ENCODE data around the gene GSE1.

The GSE1 gene

DNA sequence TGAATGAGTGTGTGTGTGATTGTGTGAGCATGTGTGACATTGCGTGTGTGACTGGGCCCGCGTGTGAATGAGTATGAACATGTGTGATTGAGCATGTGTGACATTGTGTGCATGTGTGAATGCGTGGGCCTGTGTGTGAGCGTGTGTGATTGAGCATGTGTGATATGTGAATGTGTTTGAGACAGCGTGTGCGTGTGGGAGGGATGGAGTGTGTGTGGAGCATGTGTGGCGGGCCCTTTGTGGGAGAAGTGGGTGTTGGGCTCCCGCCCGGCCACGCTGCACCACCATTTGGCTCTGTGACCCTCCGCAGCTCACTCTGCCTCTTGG lies 22.7 kb upstream of the GSE1 start:
- ChIA-PET POLR2A (no interaction called here), CTCF (no interaction called here)
- Histone ChIP-seq H3K4me1 (ENCODE audit: control insufficient read depth, insufficient read depth, low read length) (no peaks in the 10 kb centered on the region), H3K9me3 (ENCODE audit: control insufficient read depth, insufficient read depth, low read depth, low read length) (no peaks in the 10 kb centered on the region), H3K4me3 (ENCODE audit: low read depth, low read length) (no peak overlapping the region), H3K27ac (ENCODE audit: extremely low read depth, low read depth, low read length) (no peak overlapping the region), H3K36me3 (ENCODE audit: control insufficient read depth in 2 of 2, insufficient read depth in 1 of 2, low read length in 2 of 2) (no peaks in the 10 kb centered on the region)
- TF ChIP-seq ZFHX2 (tag by site-specific recombination; conservative IDR thresholded peaks at IDR 0.05) (peak; percentile 69), ZNF785 (tag by site-specific recombination; IDR thresholded peaks at IDR 0.05) (no peak), EGR2 (tag by site-specific recombination; IDR thresholded peaks at IDR 0.05; ENCODE audit: low read depth) (peak; percentile 60; the same call in 1 of the 2 replicates), GFI1B (tag by site-specific recombination; IDR thresholded peaks at IDR 0.05) (no peak), KLF8 (tag by site-specific recombination; IDR thresholded peaks at IDR 0.05) (no peak), ZNF521 (tag by site-specific recombination; IDR thresholded peaks at IDR 0.05) (no peak), ZNF404 (tag by site-specific recombination; IDR thresholded peaks at IDR 0.05) (no peak), ZIC2 (tag by site-specific recombination; IDR thresholded peaks at IDR 0.05) (no peak)
- TF ChIP-seq, protein P1, sequence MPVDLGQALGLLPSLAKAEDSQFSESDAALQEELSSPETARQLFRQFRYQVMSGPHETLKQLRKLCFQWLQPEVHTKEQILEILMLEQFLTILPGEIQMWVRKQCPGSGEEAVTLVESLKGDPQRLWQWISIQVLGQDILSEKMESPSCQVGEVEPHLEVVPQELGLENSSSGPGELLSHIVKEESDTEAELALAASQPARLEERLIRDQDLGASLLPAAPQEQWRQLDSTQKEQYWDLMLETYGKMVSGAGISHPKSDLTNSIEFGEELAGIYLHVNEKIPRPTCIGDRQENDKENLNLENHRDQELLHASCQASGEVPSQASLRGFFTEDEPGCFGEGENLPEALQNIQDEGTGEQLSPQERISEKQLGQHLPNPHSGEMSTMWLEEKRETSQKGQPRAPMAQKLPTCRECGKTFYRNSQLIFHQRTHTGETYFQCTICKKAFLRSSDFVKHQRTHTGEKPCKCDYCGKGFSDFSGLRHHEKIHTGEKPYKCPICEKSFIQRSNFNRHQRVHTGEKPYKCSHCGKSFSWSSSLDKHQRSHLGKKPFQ (tag by site-specific recombination; IDR thresholded peaks at IDR 0.05) = peak; percentile 81; the same call in 1 of the 2 replicates
- TF ChIP-seq, protein P2, sequence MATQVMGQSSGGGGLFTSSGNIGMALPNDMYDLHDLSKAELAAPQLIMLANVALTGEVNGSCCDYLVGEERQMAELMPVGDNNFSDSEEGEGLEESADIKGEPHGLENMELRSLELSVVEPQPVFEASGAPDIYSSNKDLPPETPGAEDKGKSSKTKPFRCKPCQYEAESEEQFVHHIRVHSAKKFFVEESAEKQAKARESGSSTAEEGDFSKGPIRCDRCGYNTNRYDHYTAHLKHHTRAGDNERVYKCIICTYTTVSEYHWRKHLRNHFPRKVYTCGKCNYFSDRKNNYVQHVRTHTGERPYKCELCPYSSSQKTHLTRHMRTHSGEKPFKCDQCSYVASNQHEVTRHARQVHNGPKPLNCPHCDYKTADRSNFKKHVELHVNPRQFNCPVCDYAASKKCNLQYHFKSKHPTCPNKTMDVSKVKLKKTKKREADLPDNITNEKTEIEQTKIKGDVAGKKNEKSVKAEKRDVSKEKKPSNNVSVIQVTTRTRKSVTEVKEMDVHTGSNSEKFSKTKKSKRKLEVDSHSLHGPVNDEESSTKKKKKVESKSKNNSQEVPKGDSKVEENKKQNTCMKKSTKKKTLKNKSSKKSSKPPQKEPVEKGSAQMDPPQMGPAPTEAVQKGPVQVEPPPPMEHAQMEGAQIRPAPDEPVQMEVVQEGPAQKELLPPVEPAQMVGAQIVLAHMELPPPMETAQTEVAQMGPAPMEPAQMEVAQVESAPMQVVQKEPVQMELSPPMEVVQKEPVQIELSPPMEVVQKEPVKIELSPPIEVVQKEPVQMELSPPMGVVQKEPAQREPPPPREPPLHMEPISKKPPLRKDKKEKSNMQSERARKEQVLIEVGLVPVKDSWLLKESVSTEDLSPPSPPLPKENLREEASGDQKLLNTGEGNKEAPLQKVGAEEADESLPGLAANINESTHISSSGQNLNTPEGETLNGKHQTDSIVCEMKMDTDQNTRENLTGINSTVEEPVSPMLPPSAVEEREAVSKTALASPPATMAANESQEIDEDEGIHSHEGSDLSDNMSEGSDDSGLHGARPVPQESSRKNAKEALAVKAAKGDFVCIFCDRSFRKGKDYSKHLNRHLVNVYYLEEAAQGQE (tag by site-specific recombination; IDR thresholded peaks at IDR 0.05) = no peak
- TF ChIP-seq, protein P3, sequence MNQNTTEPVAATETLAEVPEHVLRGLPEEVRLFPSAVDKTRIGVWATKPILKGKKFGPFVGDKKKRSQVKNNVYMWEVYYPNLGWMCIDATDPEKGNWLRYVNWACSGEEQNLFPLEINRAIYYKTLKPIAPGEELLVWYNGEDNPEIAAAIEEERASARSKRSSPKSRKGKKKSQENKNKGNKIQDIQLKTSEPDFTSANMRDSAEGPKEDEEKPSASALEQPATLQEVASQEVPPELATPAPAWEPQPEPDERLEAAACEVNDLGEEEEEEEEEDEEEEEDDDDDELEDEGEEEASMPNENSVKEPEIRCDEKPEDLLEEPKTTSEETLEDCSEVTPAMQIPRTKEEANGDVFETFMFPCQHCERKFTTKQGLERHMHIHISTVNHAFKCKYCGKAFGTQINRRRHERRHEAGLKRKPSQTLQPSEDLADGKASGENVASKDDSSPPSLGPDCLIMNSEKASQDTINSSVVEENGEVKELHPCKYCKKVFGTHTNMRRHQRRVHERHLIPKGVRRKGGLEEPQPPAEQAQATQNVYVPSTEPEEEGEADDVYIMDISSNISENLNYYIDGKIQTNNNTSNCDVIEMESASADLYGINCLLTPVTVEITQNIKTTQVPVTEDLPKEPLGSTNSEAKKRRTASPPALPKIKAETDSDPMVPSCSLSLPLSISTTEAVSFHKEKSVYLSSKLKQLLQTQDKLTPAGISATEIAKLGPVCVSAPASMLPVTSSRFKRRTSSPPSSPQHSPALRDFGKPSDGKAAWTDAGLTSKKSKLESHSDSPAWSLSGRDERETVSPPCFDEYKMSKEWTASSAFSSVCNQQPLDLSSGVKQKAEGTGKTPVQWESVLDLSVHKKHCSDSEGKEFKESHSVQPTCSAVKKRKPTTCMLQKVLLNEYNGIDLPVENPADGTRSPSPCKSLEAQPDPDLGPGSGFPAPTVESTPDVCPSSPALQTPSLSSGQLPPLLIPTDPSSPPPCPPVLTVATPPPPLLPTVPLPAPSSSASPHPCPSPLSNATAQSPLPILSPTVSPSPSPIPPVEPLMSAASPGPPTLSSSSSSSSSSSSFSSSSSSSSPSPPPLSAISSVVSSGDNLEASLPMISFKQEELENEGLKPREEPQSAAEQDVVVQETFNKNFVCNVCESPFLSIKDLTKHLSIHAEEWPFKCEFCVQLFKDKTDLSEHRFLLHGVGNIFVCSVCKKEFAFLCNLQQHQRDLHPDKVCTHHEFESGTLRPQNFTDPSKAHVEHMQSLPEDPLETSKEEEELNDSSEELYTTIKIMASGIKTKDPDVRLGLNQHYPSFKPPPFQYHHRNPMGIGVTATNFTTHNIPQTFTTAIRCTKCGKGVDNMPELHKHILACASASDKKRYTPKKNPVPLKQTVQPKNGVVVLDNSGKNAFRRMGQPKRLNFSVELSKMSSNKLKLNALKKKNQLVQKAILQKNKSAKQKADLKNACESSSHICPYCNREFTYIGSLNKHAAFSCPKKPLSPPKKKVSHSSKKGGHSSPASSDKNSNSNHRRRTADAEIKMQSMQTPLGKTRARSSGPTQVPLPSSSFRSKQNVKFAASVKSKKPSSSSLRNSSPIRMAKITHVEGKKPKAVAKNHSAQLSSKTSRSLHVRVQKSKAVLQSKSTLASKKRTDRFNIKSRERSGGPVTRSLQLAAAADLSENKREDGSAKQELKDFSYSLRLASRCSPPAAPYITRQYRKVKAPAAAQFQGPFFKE (tag by site-specific recombination; IDR thresholded peaks at IDR 0.05; ENCODE audit: borderline replicate concordance) = 0 out of 2 replicates have a peak, but pooled peaks have one; percentile 6

DNA sequence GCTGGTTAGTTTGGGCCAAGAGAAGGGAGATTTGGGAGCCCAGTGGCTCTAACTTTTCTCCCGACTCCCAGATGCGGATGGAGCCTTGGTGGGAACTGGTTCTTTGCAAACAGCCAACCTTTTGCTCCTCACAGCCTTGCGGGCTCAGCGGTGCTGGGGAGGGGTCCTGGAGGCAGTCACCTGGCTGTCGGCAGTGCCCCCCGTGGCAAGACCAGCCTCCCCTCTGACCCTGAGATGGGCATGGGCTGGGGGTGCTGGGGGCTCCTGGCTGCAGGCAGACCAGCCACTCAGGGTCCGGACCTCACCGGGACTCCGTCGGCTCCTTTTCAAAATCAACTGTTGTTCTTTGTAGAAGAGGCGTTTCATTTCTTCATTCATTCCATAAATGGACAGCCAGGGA lies 21.7 kb upstream of the GSE1 start:
- Histone ChIP-seq H3K9me3 (ENCODE audit: control insufficient read depth, insufficient read depth, low read depth, low read length) (no peaks in the 10 kb centered on the region), H3K36me3 (ENCODE audit: control insufficient read depth in 2 of 2, insufficient read depth in 1 of 2, low read length in 2 of 2) (peaks cover 0 to 3% of the 10 kb centered on the region in 2 experiments; a peak in 1 of 3 replicates), H3K4me3 (ENCODE audit: low read depth, low read length) (no peak overlapping the region), H3K4me1 (ENCODE audit: control insufficient read depth, insufficient read depth, low read length) (no peaks in the 10 kb centered on the region), H3K27ac (ENCODE audit: extremely low read depth, low read depth, low read length) (no peak overlapping the region)
- ChIA-PET POLR2A (interaction anchor here (1.0 kb wide), 1 partner anchor 22 kb away, joined by 3 read pairs; the partner anchor contains the start of gene GSE1), CTCF (interaction anchor here (0.6 to 1.1 kb wide), 2 partner anchors 12 to 244 kb away, joined by 3 read pairs; no protein-coding TSS in a partner anchor)
- TF ChIP-seq, protein P4, sequence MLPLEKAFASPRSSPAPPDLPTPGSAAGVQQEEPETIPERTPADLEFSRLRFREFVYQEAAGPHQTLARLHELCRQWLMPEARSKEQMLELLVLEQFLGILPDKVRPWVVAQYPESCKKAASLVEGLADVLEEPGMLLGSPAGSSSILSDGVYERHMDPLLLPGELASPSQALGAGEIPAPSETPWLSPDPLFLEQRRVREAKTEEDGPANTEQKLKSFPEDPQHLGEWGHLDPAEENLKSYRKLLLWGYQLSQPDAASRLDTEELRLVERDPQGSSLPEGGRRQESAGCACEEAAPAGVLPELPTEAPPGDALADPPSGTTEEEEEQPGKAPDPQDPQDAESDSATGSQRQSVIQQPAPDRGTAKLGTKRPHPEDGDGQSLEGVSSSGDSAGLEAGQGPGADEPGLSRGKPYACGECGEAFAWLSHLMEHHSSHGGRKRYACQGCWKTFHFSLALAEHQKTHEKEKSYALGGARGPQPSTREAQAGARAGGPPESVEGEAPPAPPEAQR (tag by site-specific recombination; IDR thresholded peaks at IDR 0.05) = no peak
- TF ChIP-seq PRDM1 (tag by site-specific recombination; IDR thresholded peaks at IDR 0.05) (no peak), ZNF623 (tag by site-specific recombination; IDR thresholded peaks at IDR 0.05) (no peak), ZNF596 (tag by site-specific recombination; IDR thresholded peaks at IDR 0.05) (no peak), ZNF311 (tag by site-specific recombination; IDR thresholded peaks at IDR 0.05; ENCODE audit: borderline replicate concordance) (no peak), ZNF768 (tag by site-specific recombination; IDR thresholded peaks at IDR 0.05) (no peak), ZNF658 (tag by site-specific recombination; IDR thresholded peaks at IDR 0.05) (no peak), MYNN (tag by site-specific recombination; IDR thresholded peaks at IDR 0.05; ENCODE audit: borderline replicate concordance) (no peak)
- TF ChIP-seq, protein P5, sequence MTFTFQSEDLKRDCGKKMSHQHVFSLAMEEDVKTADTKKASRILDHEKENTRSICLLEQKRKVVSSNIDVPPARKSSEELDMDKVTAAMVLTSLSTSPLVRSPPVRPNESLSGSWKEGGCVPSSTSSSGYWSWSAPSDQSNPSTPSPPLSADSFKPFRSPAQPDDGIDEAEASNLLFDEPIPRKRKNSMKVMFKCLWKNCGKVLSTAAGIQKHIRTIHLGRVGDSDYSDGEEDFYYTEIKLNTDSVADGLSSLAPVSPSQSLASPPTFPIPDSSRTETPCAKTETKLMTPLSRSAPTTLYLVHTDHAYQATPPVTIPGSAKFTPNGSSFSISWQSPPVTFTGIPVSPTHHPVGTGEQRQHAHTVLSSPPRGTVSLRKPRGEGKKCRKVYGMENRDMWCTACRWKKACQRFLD (tag by site-specific recombination; IDR thresholded peaks at IDR 0.05) = no peak
- TF ChIP-seq, protein P6, sequence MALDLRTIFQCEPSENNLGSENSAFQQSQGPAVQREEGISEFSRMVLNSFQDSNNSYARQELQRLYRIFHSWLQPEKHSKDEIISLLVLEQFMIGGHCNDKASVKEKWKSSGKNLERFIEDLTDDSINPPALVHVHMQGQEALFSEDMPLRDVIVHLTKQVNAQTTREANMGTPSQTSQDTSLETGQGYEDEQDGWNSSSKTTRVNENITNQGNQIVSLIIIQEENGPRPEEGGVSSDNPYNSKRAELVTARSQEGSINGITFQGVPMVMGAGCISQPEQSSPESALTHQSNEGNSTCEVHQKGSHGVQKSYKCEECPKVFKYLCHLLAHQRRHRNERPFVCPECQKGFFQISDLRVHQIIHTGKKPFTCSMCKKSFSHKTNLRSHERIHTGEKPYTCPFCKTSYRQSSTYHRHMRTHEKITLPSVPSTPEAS (tag by site-specific recombination; IDR thresholded peaks at IDR 0.05) = no peak
